AG09309 (cell line): ENCODE measurements around the gene SNCB.
A peak's percentile ranks its signal among the peaks of the same experiment; 100 is the strongest.

Experiments used
- DNase-seq: peaks from one replicate; pipeline ENCODE4 v3.0.0-alpha.2; 2010; ENCODE audit warnings: low read depth
- H3K4me3 ChIP-seq: 2 replicates; pipeline ENCODE4 v1.5.1; 2011; ENCODE audit warnings: mild to moderate bottlenecking, low read depth, low read length, moderate library complexity; ENCODE audit not compliant: control insufficient read depth
- TF ChIP-seq, protein P1 (sequence below): IDR thresholded peaks from 2 replicates; pipeline ENCODE4 v1.5.1; 2011; ENCODE audit warnings: mild to moderate bottlenecking, low read depth, low read length, inconsistent platforms; ENCODE audit not compliant: insufficient read depth, control insufficient read depth; ENCODE audit errors: missing control alignments

SNCB gene

DNA sequence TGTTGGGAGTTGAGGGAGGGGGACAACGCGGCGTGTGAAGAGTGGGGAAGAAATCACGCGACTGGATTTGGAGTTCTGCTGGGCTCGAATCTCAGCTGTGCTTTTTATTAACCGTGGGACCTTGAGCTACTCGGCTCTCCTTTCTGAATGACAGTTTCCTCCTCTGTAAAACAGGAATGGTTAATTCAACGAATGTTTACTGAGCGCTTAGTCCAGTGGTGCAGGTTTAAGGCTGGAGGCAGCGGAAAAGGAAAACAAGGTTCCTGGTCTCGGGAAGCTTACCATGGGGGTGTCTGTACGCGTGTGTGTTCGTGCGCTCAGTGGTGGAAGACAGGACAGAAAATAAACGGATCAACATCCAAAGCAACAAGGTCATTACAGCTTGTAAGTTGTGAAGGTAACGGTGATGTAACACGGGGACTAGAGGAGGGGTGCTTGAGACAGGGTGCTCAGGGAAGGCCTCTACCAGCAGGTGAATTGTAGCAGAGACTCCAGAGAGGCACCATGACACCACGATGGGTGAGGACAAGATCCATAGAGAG is 418 bp upstream of the SNCB start:
- peak overlapping the region; percentile 29 for H3K4me3 ChIP-seq
- DNase-seq = no peak
- TF ChIP-seq, protein P1, sequence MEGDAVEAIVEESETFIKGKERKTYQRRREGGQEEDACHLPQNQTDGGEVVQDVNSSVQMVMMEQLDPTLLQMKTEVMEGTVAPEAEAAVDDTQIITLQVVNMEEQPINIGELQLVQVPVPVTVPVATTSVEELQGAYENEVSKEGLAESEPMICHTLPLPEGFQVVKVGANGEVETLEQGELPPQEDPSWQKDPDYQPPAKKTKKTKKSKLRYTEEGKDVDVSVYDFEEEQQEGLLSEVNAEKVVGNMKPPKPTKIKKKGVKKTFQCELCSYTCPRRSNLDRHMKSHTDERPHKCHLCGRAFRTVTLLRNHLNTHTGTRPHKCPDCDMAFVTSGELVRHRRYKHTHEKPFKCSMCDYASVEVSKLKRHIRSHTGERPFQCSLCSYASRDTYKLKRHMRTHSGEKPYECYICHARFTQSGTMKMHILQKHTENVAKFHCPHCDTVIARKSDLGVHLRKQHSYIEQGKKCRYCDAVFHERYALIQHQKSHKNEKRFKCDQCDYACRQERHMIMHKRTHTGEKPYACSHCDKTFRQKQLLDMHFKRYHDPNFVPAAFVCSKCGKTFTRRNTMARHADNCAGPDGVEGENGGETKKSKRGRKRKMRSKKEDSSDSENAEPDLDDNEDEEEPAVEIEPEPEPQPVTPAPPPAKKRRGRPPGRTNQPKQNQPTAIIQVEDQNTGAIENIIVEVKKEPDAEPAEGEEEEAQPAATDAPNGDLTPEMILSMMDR = no peak

DNA sequence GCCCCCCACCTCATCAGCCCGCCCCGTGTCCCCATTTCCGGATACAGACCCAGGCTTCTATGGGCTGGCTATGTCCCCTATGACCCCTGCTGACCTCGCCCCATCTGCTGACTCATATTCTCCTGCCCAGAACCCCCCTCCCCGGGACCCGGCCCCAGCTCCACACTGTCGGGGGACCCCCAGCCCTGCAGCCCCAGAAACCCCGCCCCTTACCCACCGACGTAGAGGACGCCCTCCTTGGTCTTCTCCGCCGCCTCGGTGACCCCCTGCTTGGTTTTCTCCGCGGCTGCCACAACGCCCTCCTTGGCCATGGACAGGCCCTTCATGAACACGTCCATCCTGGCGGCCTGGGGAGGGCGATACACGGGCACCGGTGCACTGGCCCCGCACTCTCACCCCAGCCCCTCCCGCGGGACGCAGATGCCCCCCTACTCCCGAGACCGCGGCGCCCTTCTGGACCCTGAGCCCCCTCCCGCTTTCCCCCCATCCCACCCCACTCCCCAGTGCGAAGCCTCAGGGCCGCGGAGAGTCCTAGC is 949 bp downstream of the SNCB start:
- TF ChIP-seq, protein P1 = no peak
- H3K4me3 ChIP-seq = no peak overlapping the region

DNA sequence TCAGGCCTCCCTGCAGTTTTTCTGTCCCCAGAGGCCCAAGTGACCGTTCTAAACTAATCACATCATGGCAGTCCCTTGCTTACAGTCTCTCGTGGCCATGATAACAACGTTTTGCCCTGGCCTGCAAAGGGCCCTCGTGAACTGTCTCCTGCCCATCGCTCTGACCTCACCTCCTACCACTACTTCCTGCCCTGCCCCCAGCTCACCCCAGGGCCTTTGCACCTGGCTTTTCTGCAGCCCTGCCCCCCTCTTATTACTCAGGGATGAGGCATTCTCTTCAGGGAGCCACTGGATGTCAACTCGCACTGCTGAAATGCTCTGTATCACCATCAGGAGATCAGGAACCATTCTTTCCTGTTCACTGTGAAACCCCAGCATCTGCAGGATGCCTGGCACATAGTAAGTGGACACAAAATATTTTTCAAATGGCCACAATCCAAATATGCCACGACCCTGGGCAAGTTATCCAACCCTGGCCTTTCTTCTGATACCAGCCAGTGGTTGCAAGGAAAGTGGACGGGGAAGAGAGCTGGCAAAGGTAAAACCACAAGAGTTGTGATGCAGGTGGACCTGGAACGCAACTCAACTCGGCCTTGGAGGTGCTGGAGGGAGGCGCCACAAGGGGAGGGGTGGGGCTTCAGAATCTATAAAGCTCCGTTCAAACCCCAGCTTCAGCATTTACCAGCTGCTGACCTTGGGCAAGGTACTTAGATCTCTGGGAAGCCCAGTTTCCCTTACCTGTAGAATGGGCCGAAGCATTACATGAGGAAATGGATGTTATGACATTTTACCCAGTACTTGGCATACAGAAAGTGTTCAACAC is 1.7 kb downstream of the SNCB start:
- H3K4me3 ChIP-seq = no peak overlapping the region

More for the DNA sequence above, 949 bp downstream of the SNCB start:
- no peak for DNase-seq

DNA sequence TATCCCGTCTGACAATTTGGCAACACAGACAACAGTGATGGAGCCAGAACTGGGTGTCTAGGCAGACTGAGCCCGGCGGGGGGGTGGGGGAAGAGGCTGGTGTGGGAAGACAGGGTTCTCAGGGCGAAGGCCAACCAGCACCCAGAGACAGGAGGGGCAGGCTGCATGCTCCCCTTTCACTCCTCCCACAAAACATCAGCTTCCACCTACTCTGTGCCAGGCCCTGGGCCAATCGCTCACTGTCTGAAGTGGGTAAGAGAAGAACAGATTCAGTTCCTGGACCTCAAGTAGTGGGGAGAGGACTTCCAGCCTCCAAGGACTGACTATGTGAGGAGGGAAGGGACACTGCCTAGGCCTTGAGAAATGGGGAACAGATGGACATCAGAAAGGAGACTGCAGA is 2.8 kb downstream of the SNCB start:
- TF ChIP-seq, protein P1 = no peak
- DNase-seq = no peak
- H3K4me3 ChIP-seq = no peak overlapping the region

More for the DNA sequence above, 1.7 kb downstream of the SNCB start:
- TF ChIP-seq, protein P1 = no peak
- DNase-seq = no peak

DNA sequence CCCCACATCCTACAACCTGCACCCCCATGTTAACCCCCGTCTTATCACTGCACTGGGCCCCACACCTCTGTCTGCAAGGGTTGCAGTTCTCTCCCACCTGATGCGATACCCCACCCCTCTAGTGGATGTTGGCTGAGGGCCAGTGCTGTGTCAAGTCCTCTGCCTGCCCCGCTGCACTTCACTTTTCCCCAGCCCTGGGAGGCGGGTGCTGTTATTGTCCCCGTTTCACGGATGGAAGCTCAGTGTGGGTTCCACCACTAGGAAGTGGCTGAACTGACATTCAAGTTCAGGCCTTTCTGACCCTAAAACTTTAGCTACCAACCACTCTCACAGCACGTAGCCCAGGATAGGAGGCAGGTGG is 3.5 kb downstream of the SNCB start:
- H3K4me3 ChIP-seq = no peak overlapping the region
- TF ChIP-seq, protein P1 = no peak
- DNase-seq = no peak

DNA sequence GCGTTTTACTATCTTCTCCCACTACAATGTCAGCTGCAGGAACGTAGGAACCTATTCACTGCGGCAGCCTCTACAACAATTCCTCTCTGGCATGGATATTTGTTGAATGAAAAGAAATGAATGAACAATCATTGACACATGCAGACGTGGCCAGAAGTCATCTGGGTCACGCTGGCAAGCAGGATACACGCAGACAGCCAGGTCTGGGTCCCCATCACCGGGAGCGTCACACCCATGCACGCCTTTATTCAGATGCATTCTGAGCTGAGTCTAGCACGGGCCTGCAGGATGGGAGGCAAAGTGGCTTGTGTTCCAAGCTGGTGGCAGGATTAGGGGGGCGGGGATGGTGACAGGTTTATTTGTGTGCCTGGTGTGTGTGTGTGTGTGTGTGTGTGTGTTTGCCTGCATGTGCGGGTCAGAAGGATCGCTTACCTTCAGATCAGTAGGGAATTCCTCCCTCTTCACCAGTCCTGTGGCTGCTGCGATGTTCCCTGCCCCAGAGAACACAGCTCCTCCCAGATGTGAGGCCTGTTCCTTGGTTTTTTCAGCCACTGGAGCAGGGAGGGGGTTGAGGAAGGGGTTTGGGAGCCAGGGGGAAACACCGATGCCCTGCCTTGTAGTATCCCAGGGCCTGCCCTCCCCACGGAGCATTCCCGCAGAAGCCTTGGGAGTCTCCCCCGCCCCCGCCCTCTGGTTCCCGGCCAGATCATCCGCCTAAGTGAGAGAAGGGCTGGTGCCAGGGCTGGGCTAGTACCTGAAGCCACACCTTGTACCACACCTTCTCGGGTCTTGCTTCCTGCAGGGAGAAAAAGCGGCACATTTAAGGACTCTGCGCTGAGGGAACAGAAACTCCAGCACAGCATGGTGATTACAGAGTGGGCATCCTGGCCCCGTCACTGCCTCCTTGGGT is 4.1 kb downstream of the SNCB start:
- TF ChIP-seq, protein P1 = no peak

More for the DNA sequence above, 4.1 kb downstream of the SNCB start:
- H3K4me3 ChIP-seq = no peak overlapping the region
- DNase-seq = no peak
